Mesendoderm (in vitro differentiated cells): ENCODE data around the gene ANKRD65.

ENCODE experiments used
- DNase-seq: peaks from one replicate; pipeline ENCODE4 v3.0.0; 2013
- H2AK5ac ChIP-seq: 2 replicates; pipeline ENCODE4 v1.6.1; 2013; ENCODE audit warnings: low read length, inconsistent platforms
- H2BK120ac ChIP-seq: 2 replicates; pipeline ENCODE4 v1.6.1; 2013; ENCODE audit warnings: low read depth, mild to moderate bottlenecking, low read length, moderate library complexity, mixed read lengths
- H2BK15ac ChIP-seq: replicated peaks from 2 replicates; pipeline ENCODE4 v1.6.1; 2013; ENCODE audit warnings: low read depth, mild to moderate bottlenecking, moderate library complexity
- H2BK5ac ChIP-seq: 2 replicates; pipeline ENCODE4 v1.6.1; 2013; ENCODE audit warnings: low read length, inconsistent platforms
- H3K18ac ChIP-seq: 2 replicates; pipeline ENCODE4 v1.6.1; 2013; ENCODE audit warnings: mild to moderate bottlenecking, low read length, mixed read lengths
- H3K23ac ChIP-seq: one replicate; pipeline ENCODE4 v1.6.1; 2013; ENCODE audit warnings: low read length
- H3K27ac ChIP-seq: 2 replicates; pipeline ENCODE4 v1.5.1; 2013; ENCODE audit warnings: low read depth, mild to moderate bottlenecking, inconsistent platforms, low read length, moderate library complexity
- H3K27me3 ChIP-seq: 2 replicates; pipeline ENCODE4 v1.6.1; 2013; ENCODE audit warnings: low read length, control low read depth, mild to moderate bottlenecking, inconsistent platforms; ENCODE audit not compliant: insufficient read depth, poor library complexity
- H3K36me3 ChIP-seq: 2 replicates; pipeline ENCODE4 v1.6.1; 2013; ENCODE audit warnings: low read length, inconsistent platforms; ENCODE audit not compliant: control insufficient read depth, insufficient read depth
- H3K4ac ChIP-seq: one replicate; pipeline ENCODE4 v1.6.1; 2013; ENCODE audit warnings: low read depth, mild to moderate bottlenecking, low read length, moderate library complexity
- H3K4me1 ChIP-seq: 2 replicates; pipeline ENCODE4 v1.6.1; 2013; ENCODE audit warnings: low read depth, low read length, inconsistent platforms; ENCODE audit not compliant: control insufficient read depth
- H3K4me2 ChIP-seq: 2 replicates; pipeline ENCODE4 v1.6.1; 2013; ENCODE audit warnings: low read length
- H3K4me3 ChIP-seq: 2 replicates; pipeline ENCODE4 v1.5.1; 2013; ENCODE audit warnings: mild to moderate bottlenecking, low read length
- H3K56ac ChIP-seq: one replicate; pipeline ENCODE4 v1.6.1; 2013; ENCODE audit warnings: low read length
- H3K79me1 ChIP-seq: 2 replicates; pipeline ENCODE4 v1.6.1; 2013; ENCODE audit warnings: low read length, inconsistent platforms
- H3K79me2 ChIP-seq: 2 replicates; pipeline ENCODE4 v1.6.1; 2013; ENCODE audit warnings: mild to moderate bottlenecking, low read length; ENCODE audit not compliant: control insufficient read depth, insufficient read depth
- H3K9ac ChIP-seq: 2 replicates; pipeline ENCODE4 v1.6.1; 2013; ENCODE audit warnings: low read length, inconsistent platforms
- H4K5ac ChIP-seq: one replicate; pipeline ENCODE4 v1.6.1; 2013; ENCODE audit warnings: low read length
- H4K8ac ChIP-seq: one replicate; pipeline ENCODE4 v1.6.1; 2013; ENCODE audit warnings: low read depth, mild to moderate bottlenecking, control low read depth, low read length, moderate library complexity
- WGBS: extraction: QIAGEN DNeasy Blood & Tissue Kit; methylation state at CpG from one replicate; pipeline ENCODE4 v1.1.7; 2013; ENCODE audit warnings: low lambda C conversion rate, missing lambda C conversion rate; ENCODE audit not compliant: insufficient coverage; ENCODE audit errors: extremely low coverage; 5-methylcytosine and 5-hydroxymethylcytosine counted together

The ANKRD65 gene

GRCh38 chr1:1399872-1400575 lies 21.1 kb downstream of the ANKRD65 start:
- DNase-seq, result no peak
- peak overlapping the region; percentile 99 for H3K56ac ChIP-seq
- no peak overlapping the region for H2BK120ac ChIP-seq
- peak overlapping the region; percentile 87 for H2AK5ac ChIP-seq
- no peak overlapping the region for H4K5ac ChIP-seq
- no CpG with 5 or more reads among the region's 34 CpGs for WGBS
- peak overlapping the region; percentile 100 for H3K4me2 ChIP-seq
- no peaks in the 10 kb centered on the region for H3K27me3 ChIP-seq
- H3K4me3 ChIP-seq, result peak overlapping the region; percentile 100
- no peak overlapping the region for H4K8ac ChIP-seq
- peak overlapping the region; percentile 98 for H3K9ac ChIP-seq
- H3K4ac ChIP-seq, result no peak overlapping the region
- H3K18ac ChIP-seq, result peak overlapping the region; percentile 13
- H3K36me3 ChIP-seq, result peaks cover 24% of the 10 kb centered on the region
- H3K79me2 ChIP-seq, result peaks cover 38% of the 10 kb centered on the region
- no peak overlapping the region for H2BK15ac ChIP-seq
- peaks cover 35% of the 10 kb centered on the region for H3K79me1 ChIP-seq
- no peaks in the 10 kb centered on the region for H3K4me1 ChIP-seq
- peak overlapping the region; percentile 100 for H3K23ac ChIP-seq
- H2BK5ac ChIP-seq, result peak overlapping the region; percentile 39
- no peak overlapping the region for H3K27ac ChIP-seq

- Histone ChIP-seq H4K5ac (no peak within 1 kb of the TSS), H3K4me2 (peak within 1 kb of the TSS; percentile 100), H3K27ac (peak within 1 kb of the TSS; percentile 71), H2BK120ac (peak within 1 kb of the TSS; percentile 33), H3K79me2 (peaks cover 38% of the 10 kb centered on the region), H2AK5ac (peak within 1 kb of the TSS; percentile 87), H3K18ac (peak within 1 kb of the TSS; percentile 63), H3K79me1 (peaks cover 32% of the 10 kb centered on the region), H3K9ac (peak within 1 kb of the TSS; percentile 98), H3K56ac (peak within 1 kb of the TSS; percentile 99), H3K23ac (peak within 1 kb of the TSS; percentile 100), H3K27me3 (no peaks in the 10 kb centered on the region), H3K4me1 (no peaks in the 10 kb centered on the region), H3K4me3 (peak within 1 kb of the TSS; percentile 100), H2BK5ac (peak within 1 kb of the TSS; percentile 80), H3K4ac (peak within 1 kb of the TSS; percentile 98), H4K8ac (no peak within 1 kb of the TSS), H2BK15ac (no peak within 1 kb of the TSS), H3K36me3 (peaks cover 22% of the 10 kb centered on the region)
- DNase-seq, result peak; percentile 99
- WGBS, result no CpG with 5 or more reads among the region's 86 CpGs
These were observed 21.7 kb downstream of the ANKRD65 start, which contains the start of gene CCNL2 for GRCh38 chr1:1399187-1399871. CCNL2 (minus strand) TSS chr1:1399335; CDS start chr1:1399306, 29 bp downstream.

GRCh38 chr1:1398677-1399186 lies 22.3 kb downstream of the ANKRD65 start:
- Histone ChIP-seq H3K4me2 (peak overlapping the region; percentile 91), H3K4ac (peak overlapping the region; percentile 98), H2BK5ac (peak overlapping the region; percentile 55), H3K23ac (peak overlapping the region; percentile 94), H3K36me3 (peaks cover 23% of the 10 kb centered on the region), H3K4me3 (peak overlapping the region; percentile 98), H3K18ac (peak overlapping the region; percentile 63), H3K4me1 (no peaks in the 10 kb centered on the region), H2BK15ac (no peak overlapping the region), H3K27me3 (no peaks in the 10 kb centered on the region), H4K5ac (no peak overlapping the region), H3K79me1 (peaks cover 33% of the 10 kb centered on the region), H3K27ac (peak overlapping the region; percentile 46), H3K79me2 (peaks cover 38% of the 10 kb centered on the region), H4K8ac (no peak overlapping the region), H3K56ac (peak overlapping the region; percentile 99), H3K9ac (peak overlapping the region; percentile 98), H2BK120ac (peak overlapping the region; percentile 33), H2AK5ac (no peak overlapping the region)
- WGBS, result no CpG with 5 or more reads among the region's 54 CpGs
- DNase-seq, result no peak

- H3K18ac ChIP-seq, result no peak overlapping the region
- H3K27me3 ChIP-seq, result no peaks in the 10 kb centered on the region
- no CpG with 5 or more reads among the region's 19 CpGs for WGBS
- DNase-seq, result no peak
- H3K4me1 ChIP-seq, result no peaks in the 10 kb centered on the region
- H3K9ac ChIP-seq, result peak overlapping the region; percentile 98
- peak overlapping the region; percentile 98 for H3K4me3 ChIP-seq
- H4K8ac ChIP-seq, result no peak overlapping the region
- no peak overlapping the region for H3K27ac ChIP-seq
- no peak overlapping the region for H2BK15ac ChIP-seq
- H3K4ac ChIP-seq, result no peak overlapping the region
- H3K4me2 ChIP-seq, result peak overlapping the region; percentile 91
- H3K56ac ChIP-seq, result peak overlapping the region; percentile 99
- no peak overlapping the region for H4K5ac ChIP-seq
- H3K79me1 ChIP-seq, result peaks cover 38% of the 10 kb centered on the region
- no peak overlapping the region for H2BK120ac ChIP-seq
- no peak overlapping the region for H2BK5ac ChIP-seq
- H3K79me2 ChIP-seq, result peaks cover 45% of the 10 kb centered on the region
- H2AK5ac ChIP-seq, result no peak overlapping the region
- no peak overlapping the region for H3K23ac ChIP-seq
- H3K36me3 ChIP-seq, result peaks cover 27% of the 10 kb centered on the region
These were observed 23.1 kb downstream of the ANKRD65 start for GRCh38 chr1:1397839-1398523.

- Histone ChIP-seq H2AK5ac (no peak overlapping the region), H3K27ac (no peak overlapping the region), H4K8ac (no peak overlapping the region), H3K23ac (no peak overlapping the region), H2BK15ac (no peak overlapping the region), H3K4ac (no peak overlapping the region), H3K4me2 (no peak overlapping the region), H4K5ac (no peak overlapping the region), H3K79me2 (peaks cover 39% of the 10 kb centered on the region), H3K27me3 (no peaks in the 10 kb centered on the region), H3K4me3 (no peak overlapping the region), H3K18ac (no peak overlapping the region), H3K4me1 (no peaks in the 10 kb centered on the region), H3K79me1 (peaks cover 34% of the 10 kb centered on the region), H2BK5ac (no peak overlapping the region), H3K9ac (no peak overlapping the region), H3K56ac (no peak overlapping the region), H3K36me3 (peaks cover 31% of the 10 kb centered on the region), H2BK120ac (no peak overlapping the region)
- WGBS, result no CpG with 5 or more reads among the region's 11 CpGs
- DNase-seq, result no peak
These were observed 25.9 kb downstream of the ANKRD65 start for GRCh38 chr1:1395166-1395565.
